ENCODE measurements around the gene SEC61B.

DNA sequence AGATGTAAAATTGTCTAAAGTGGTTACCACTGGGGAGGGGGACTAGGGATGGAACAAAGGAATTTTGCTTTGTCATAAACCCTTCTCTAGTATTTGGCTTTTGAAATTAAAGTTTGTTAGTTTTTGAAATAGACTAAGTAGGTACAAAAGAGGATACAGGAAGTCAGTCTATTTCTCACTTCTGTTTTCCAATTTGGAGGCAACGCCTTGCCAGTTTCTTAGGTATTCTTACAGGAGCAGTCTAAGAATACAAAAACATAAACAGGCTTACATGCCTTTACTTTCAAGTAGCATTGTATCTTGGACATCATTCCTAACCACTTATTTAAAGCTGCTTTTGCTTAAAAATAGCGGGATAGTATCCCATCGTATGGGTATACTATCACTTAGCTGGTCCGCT, 34.8 kb upstream of the SEC61B start:
- TF ChIP-seq CTCF (IDR thresholded peaks at IDR 0.05; ENCODE audit: low read depth, low read length) = no peak
- no peak for TF ChIP-seq EZH2phosphoT487 (IDR thresholded peaks at IDR 0.05; ENCODE audit: low read depth)

Measured in OCI-LY3 (cell line).